SK-N-SH (cell line): ENCODE results near the gene IGF1R.

Experiments
- RXRA ChIP-seq: IDR thresholded peaks from 2 replicates; pipeline ENCODE4 v1.4.0; 2012; ENCODE audit warnings: low read depth, mild to moderate bottlenecking, borderline replicate concordance
- USF1 ChIP-seq: IDR thresholded peaks from 2 replicates; pipeline ENCODE4 v1.4.0; 2012; ENCODE audit warnings: low read depth, borderline replicate concordance

GRCh38 chr15:98996624-98997023, 348.3 kb downstream of the IGF1R start:
- TF ChIP-seq RXRA = no peak
- TF ChIP-seq USF1 = no peak
